Naive thymus-derived CD4-positive, alpha-beta T cell (primary cell): ENCODE measurements around the gene TMCC2. TPM values are rescaled to one million over a fixed set of nuclear protein-coding genes. Genes with fewer than 3 reads are reported as not detected.
A peak's percentile ranks its signal among the peaks of the same experiment; 100 is the strongest.

Source experiments
- ATAC-seq: fragments of 150-1000 bp; cut with Tn5 transposase; 2 replicates; pipeline ENCODE4 v1.10.0; 2021; ENCODE audit warnings: mild to moderate bottlenecking, moderate library complexity
- CTCF ChIA-PET: fragments of 350-600 bp; sonication (Branson Sonifier 250); formaldehyde crosslinking; loops from one replicate; lab custom pipeline; 2021; ENCODE audit warnings: antibody characterized with exemption; lab: Charles Lee
- POLR2A ChIA-PET: fragments of 350-600 bp; sonication (Branson Sonifier 250); formaldehyde crosslinking; loops from one replicate; lab custom pipeline; 2021; ENCODE audit warnings: antibody characterized with exemption, inconsistent platforms; lab: Charles Lee
- DNase-seq, 9 donors: peaks; one replicate each; pipeline versions ENCODE4 v3.0.0 to v3.0.0-alpha.2; 2020 to 2022; ENCODE audit warnings: mixed read lengths in 1 of 9
- H3K27ac ChIP-seq: one replicate; pipeline ENCODE4 v1.7.0; 2013; ENCODE audit warnings: mild to moderate bottlenecking, low read depth, low read length, moderate library complexity
- H3K27me3 ChIP-seq, 2 donors: one replicate each; pipeline ENCODE4 v1.7.0; 2013; ENCODE audit warnings: low read length in 2 of 2, mild to moderate bottlenecking in 2 of 2, moderate library complexity in 2 of 2; ENCODE audit not compliant: control insufficient read depth in 2 of 2, insufficient read depth in 2 of 2
- H3K36me3 ChIP-seq, 3 experiments: 1 replicate in 2 of 3; 2 replicates in 1 of 3; pipeline ENCODE4 v1.7.0; 2013; ENCODE audit warnings: low read length in 3 of 3, mild to moderate bottlenecking in 3 of 3, moderate library complexity in 1 of 3; ENCODE audit not compliant: insufficient read depth in 3 of 3, control insufficient read depth in 2 of 3
- H3K4me1 ChIP-seq, 2 donors: one replicate each; pipeline ENCODE4 v1.7.0; 2013; ENCODE audit warnings: low read length in 2 of 2, mild to moderate bottlenecking in 2 of 2, moderate library complexity in 1 of 2; ENCODE audit not compliant: control insufficient read depth in 2 of 2, insufficient read depth in 2 of 2
- H3K4me3 ChIP-seq: 2 replicates; pipeline ENCODE4 v1.7.0; 2013; ENCODE audit warnings: mild to moderate bottlenecking, low read length
- H3K9me3 ChIP-seq, 3 experiments: 1 replicate in 2 of 3; 2 replicates in 1 of 3; pipeline ENCODE4 v1.7.0; 2013; ENCODE audit warnings: low read length in 3 of 3; ENCODE audit not compliant: control insufficient read depth in 2 of 3
- H3K27ac Mint-ChIP-seq, 9 donors: one replicate each; pipeline ENCODE4 v1.8.0; 2020 to 2022; ENCODE audit warnings: mixed read lengths in 9 of 9, mild to moderate bottlenecking in 8 of 9, moderate library complexity in 5 of 9, inconsistent platforms in 2 of 9
- H3K27me3 Mint-ChIP-seq, 5 donors: one replicate each; pipeline ENCODE4 v1.8.0; 2021 to 2022; ENCODE audit warnings: mixed read lengths in 5 of 5, mild to moderate bottlenecking in 1 of 5
- H3K36me3 Mint-ChIP-seq, 5 donors: one replicate each; pipeline ENCODE4 v1.8.0; 2020 to 2022; ENCODE audit warnings: mixed read lengths in 5 of 5, mild to moderate bottlenecking in 3 of 5, inconsistent platforms in 1 of 5
- H3K4me1 Mint-ChIP-seq, 7 donors: one replicate each; pipeline ENCODE4 v1.8.0; 2020 to 2022; ENCODE audit warnings: mixed read lengths in 7 of 7, mild to moderate bottlenecking in 3 of 7, inconsistent platforms in 1 of 7
- H3K4me3 Mint-ChIP-seq, 10 donors: one replicate each; pipeline ENCODE4 v1.8.0; 2020 to 2022; ENCODE audit warnings: mild to moderate bottlenecking in 10 of 10, mixed read lengths in 10 of 10, moderate library complexity in 6 of 10, inconsistent platforms in 2 of 10
- H3K9me3 Mint-ChIP-seq, 11 donors: one replicate each; pipeline ENCODE4 v1.8.0; 2020 to 2022; ENCODE audit warnings: mixed read lengths in 11 of 11, mild to moderate bottlenecking in 4 of 11, inconsistent platforms in 1 of 11, moderate library complexity in 1 of 11
- intact Hi-C, 2 donors: fragments of 100-400 bp; cut with micrococcal nuclease; formaldehyde crosslinking; loops; one replicate each; pipeline ENCODE4 v1.15.1; 2023
- polyA plus RNA-seq, 2 donors: library from polyadenylated mRNA; unstranded; fragments of 300-500 nt; fragmentation: Illumina TruSeq; gene quantifications; one replicate each; pipeline ENCODE4 v1.2.3, GENCODE V29; 2021
- total RNA-seq, 6 experiments: library from RNA in 5 of 6; stranded (reverse) in 5 of 6; gene quantifications; 1 replicate in 5 of 6; 2 replicates in 1 of 6; pipeline ENCODE4 v1.2.3 and lab custom pipeline; 2021 to 2026

TMCC2 gene
- total and polyA plus RNA-seq, 7 experiments from 2014 or later: 0.30 to 3.6 (median 1.3) TPM

DNA sequence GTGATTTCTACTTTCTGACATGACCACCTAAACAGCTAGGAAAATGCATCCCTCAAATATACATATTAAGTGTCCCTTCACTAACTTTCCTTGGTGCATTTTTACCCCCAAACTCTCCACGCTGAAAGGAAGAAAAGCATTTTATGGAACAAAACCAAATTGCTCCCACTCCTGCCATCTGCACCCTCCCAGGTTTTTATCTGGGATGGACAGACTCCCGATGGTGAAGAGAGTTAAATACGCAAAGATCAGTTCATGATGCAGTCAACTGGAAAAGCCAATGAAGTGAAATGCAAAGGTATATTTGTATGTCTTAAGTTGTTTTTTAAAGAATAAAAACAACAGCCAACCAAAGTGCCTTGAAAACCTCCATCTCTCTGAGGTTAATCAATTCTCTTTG lies 18.9 kb upstream of the TMCC2 start:
- peak overlapping the region in 1 of 9 donors; percentile 62 for H3K27ac Mint-ChIP-seq
- no peaks in the 10 kb centered on the region for H3K27me3 Mint-ChIP-seq

DNA sequence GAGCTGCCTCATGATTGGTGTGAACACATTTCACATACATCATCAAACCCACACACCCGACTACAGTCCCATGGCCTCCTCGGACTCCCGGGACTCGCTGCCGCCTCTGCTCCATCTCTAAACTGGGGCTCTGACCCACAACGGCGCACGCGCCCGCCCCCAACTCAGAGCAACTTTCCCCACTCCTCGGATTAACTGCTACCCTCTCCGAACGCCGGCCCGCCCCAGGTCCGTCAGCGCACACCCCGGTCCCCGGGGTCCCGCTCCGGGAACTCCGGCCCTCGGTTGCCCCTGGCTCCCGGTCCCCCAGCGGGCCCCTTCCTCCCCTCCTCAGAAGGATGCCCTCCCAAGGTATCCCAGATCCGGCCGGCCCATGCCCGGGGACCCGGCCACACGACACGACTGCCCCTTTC lies 17.0 kb upstream of the TMCC2 start:
- H3K27ac Mint-ChIP-seq: peak overlapping the region; percentile 86 to 99 (median 97)
- ChIA-PET POLR2A (interaction anchor here (0.5 to 3.0 kb wide), 7 partner anchors 9 to 91 kb away, joined by 3 to 30 read pairs (median 5); partner anchors contain the start of genes RBBP5 and TMCC2), CTCF (no interaction called here)
- Histone ChIP-seq H3K4me3 (peak overlapping the region; percentile 75), H3K4me1 (peaks cover 8% of the 10 kb centered on the region in 2 donors), H3K36me3 (peaks cover 0 to 8% (median 0%) of the 10 kb centered on the region in 3 experiments), H3K9me3 (no peaks in the 10 kb centered on the region), H3K27me3 (no peaks in the 10 kb centered on the region), H3K27ac (peak overlapping the region; percentile 87)
- ATAC-seq (no peak), DNase-seq (peak in 1 of 9 donors; percentile 14)
- intact Hi-C loops: loop anchor here (1.0 to 10.0 kb wide), 16 partner anchors 11 to 1413 kb away; partner anchors contain the start of genes TMCC2 (in 2 of the 2), MDM4 (in 1 of the 2), NUAK2 (in 1 of the 2) and NUCKS1 (in 1 of the 2)
- H3K9me3 Mint-ChIP-seq: peaks cover 0 to 3% (median 0%) of the 10 kb centered on the region in 11 donors
- H3K36me3 Mint-ChIP-seq: peaks cover 0 to 5% (median 0%) of the 10 kb centered on the region in 5 donors
- peaks cover 12 to 65% (median 55%) of the 10 kb centered on the region in 7 donors for H3K4me1 Mint-ChIP-seq
- H3K4me3 Mint-ChIP-seq: peak overlapping the region; percentile 89 to 98 (median 96)
- H3K27me3 Mint-ChIP-seq: peaks cover 0 to 4% (median 0%) of the 10 kb centered on the region in 5 donors

More for the DNA sequence above, 18.9 kb upstream of the TMCC2 start:
- no peaks in the 10 kb centered on the region for H3K9me3 ChIP-seq
- intact Hi-C loops: no loop called here
- peak overlapping the region in 7 of 10 donors; percentile 14 to 51 (median 33) for H3K4me3 Mint-ChIP-seq
- H3K4me1 ChIP-seq: peaks cover 3 to 8% of the 10 kb centered on the region in 2 donors
- H3K36me3 ChIP-seq: peaks cover 0 to 8% (median 0%) of the 10 kb centered on the region in 3 experiments
- ATAC-seq: no peak
- peaks cover 0 to 3% (median 0%) of the 10 kb centered on the region in 11 donors for H3K9me3 Mint-ChIP-seq
- no peak overlapping the region for H3K27ac ChIP-seq
- H3K36me3 Mint-ChIP-seq: peaks cover 0 to 5% (median 0%) of the 10 kb centered on the region in 5 donors
- no peak overlapping the region for H3K4me3 ChIP-seq
- POLR2A ChIA-PET: interaction anchor here (0.8 kb wide), 1 partner anchor 19 kb away, joined by 3 read pairs; the partner anchor contains the start of gene TMCC2
- CTCF ChIA-PET: no interaction called here
- no peak for DNase-seq
- H3K4me1 Mint-ChIP-seq: peaks cover 30 to 71% (median 61%) of the 10 kb centered on the region in 7 donors
- no peaks in the 10 kb centered on the region for H3K27me3 ChIP-seq

DNA sequence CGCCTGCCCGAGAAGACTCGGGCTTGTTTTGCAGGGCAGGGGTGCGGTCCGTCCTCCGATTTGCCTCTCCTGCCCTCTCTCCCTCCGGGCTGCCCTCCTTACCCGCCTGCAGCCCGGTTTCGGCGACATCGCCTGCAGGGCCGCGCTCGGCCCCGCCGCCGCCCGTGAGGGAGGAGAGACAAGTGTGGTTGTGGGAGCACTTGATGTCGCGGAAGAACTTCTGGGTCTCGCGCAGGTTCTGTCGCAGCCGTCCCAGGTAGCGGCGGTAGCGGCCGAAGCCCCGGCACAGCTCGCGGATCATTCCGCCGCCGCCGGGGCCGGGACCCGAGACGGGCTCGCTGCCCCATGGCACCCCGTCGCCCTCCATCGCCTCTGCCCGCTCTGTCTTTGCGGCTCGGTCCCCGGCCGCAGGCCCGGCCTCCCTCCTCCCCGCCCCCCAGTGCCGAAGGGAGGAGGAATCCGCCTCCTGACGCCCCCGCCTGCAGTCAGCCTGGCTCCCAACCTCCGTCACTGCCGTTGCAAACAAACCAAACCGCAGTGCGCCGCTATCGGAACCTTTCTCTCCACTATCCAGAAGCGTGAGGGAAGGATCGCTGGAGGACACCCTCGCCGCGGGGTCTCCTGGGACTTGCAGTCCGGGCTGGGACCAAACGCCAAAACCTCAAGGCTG lies 16.4 kb upstream of the TMCC2 start, which contains the start of gene DSTYK:
Gene DSTYK, minus strand, starts transcription at position 534 of the 670 bp plus-strand sequence. Its CDS starts 167 bp downstream, at position 367.
- peak within 1 kb of the TSS; percentile 87 for H3K27ac ChIP-seq
- H3K9me3 ChIP-seq: no peaks in the 10 kb centered on the region
- peaks cover 8% of the 10 kb centered on the region in 2 donors for H3K4me1 ChIP-seq
- peaks cover 0 to 3% (median 0%) of the 10 kb centered on the region in 11 donors for H3K9me3 Mint-ChIP-seq
- H3K36me3 ChIP-seq: peaks cover 0 to 8% (median 0%) of the 10 kb centered on the region in 3 experiments
- intact Hi-C loops: loop anchor here (1.0 to 10.0 kb wide), 16 partner anchors 12 to 1414 kb away; partner anchors contain the start of genes TMCC2 (in 2 of the 2), MDM4 (in 1 of the 2), NUAK2 (in 1 of the 2) and NUCKS1 (in 1 of the 2)
- peak within 1 kb of the TSS; percentile 89 to 98 (median 96) for H3K4me3 Mint-ChIP-seq
- H3K36me3 Mint-ChIP-seq: peaks cover 0 to 5% (median 0%) of the 10 kb centered on the region in 5 donors
- H3K4me1 Mint-ChIP-seq: peaks cover 12 to 66% (median 54%) of the 10 kb centered on the region in 7 donors
- peaks cover 0 to 4% (median 0%) of the 10 kb centered on the region in 5 donors for H3K27me3 Mint-ChIP-seq
- peak; percentile 77 to 95 (median 93) for DNase-seq
- ChIA-PET CTCF (no interaction called here), POLR2A (interaction anchor here (0.9 to 3.0 kb wide), 6 partner anchors 9 to 91 kb away, joined by 3 to 30 read pairs (median 6); partner anchors contain the start of genes RBBP5 and TMCC2)
- H3K27me3 ChIP-seq: no peaks in the 10 kb centered on the region
- peak within 1 kb of the TSS; percentile 95 to 99 (median 98) for H3K27ac Mint-ChIP-seq
- peak within 1 kb of the TSS; percentile 75 for H3K4me3 ChIP-seq
- peak; percentile 95 for ATAC-seq

DNA sequence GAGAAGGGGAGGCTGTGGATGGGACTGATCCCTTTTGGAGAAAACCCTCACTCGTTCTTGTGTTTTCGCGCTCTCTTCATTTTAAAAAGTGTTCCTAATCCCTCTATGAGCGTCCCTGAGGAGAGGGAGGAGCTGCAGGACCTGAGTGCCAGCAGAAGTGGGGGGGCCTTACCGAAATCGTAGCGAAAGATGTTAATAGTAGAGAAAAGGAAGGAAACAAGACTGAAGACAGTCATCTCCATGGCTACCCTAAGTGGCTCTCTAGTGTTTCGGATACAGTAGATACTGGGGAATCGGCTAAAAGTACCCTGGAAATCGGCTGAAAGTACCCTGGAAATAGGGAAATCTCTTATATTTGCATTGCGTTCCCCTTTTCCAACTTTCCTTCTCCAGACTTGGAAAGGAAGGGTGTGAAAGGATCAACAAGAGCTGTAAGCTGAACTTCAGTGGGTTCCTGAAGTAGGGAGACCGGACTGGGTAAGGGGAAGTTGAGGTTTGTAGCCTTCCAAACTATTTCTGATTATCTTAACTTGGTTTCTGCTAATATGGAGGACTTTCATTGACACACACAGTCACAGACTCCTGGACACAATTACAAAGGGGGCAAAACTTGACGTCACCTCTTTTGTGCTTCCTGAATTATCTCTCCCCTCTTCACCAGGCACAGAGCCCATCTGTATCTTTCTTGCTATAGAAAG lies 15.8 kb upstream of the TMCC2 start:
- ChIA-PET CTCF (interaction anchor here (0.7 kb wide), 1 partner anchor 122 kb away, joined by 3 read pairs; no protein-coding TSS in a partner anchor), POLR2A (interaction anchor here (0.9 to 3.0 kb wide), 4 partner anchors 12 to 92 kb away, joined by 4 to 30 read pairs (median 8); partner anchors contain the start of genes RBBP5 and TMCC2)
- peak; percentile 51 for ATAC-seq
- Mint-ChIP-seq H3K36me3 (peaks cover 0 to 5% (median 0%) of the 10 kb centered on the region in 5 donors), H3K27me3 (peaks cover 0 to 4% (median 0%) of the 10 kb centered on the region in 5 donors), H3K4me3 (peak overlapping the region; percentile 89 to 98 (median 96)), H3K4me1 (peaks cover 12 to 62% (median 51%) of the 10 kb centered on the region in 7 donors), H3K9me3 (peaks cover 0 to 3% (median 0%) of the 10 kb centered on the region in 11 donors), H3K27ac (peak overlapping the region; percentile 95 to 99 (median 98))
- Histone ChIP-seq H3K9me3 (no peaks in the 10 kb centered on the region), H3K27me3 (no peaks in the 10 kb centered on the region), H3K4me1 (peaks cover 8% of the 10 kb centered on the region in 2 donors), H3K36me3 (peaks cover 0 to 8% (median 0%) of the 10 kb centered on the region in 3 experiments), H3K27ac (peak overlapping the region; percentile 87), H3K4me3 (peak overlapping the region; percentile 75)
- peak in 1 of 9 donors; percentile 3 for DNase-seq
- intact Hi-C loops: loop anchor here (1.0 to 10.0 kb wide), 16 partner anchors 13 to 1415 kb away; partner anchors contain the start of genes TMCC2 (in 2 of the 2), MDM4 (in 1 of the 2), NUAK2 (in 1 of the 2) and NUCKS1 (in 1 of the 2)

DNA sequence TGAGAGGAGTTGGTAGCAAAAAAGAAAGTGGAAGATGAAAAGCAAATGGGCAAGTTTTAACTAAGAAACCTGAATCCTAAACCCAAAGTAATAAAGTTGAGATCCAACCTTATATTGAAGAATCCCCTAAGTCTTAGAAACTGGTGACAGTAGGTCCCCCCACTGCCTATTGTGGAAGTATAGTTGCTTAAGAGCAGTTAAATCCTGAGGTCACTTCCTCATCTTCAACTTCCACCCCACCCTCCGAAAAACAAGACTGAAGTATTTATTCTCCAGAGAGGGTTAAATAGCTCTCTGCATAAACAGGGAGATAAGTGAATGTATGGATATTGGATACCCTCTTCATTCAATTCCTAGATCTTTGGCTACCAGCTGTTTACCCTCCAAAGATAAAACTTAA lies 13.0 kb upstream of the TMCC2 start:
- Histone ChIP-seq H3K27me3 (no peaks in the 10 kb centered on the region), H3K4me3 (no peak overlapping the region), H3K4me1 (peaks cover 8% of the 10 kb centered on the region in 2 donors), H3K36me3 (peaks cover 0 to 8% (median 0%) of the 10 kb centered on the region in 3 experiments), H3K27ac (no peak overlapping the region), H3K9me3 (no peaks in the 10 kb centered on the region)
- no peak for DNase-seq
- Mint-ChIP-seq H3K27ac (peak overlapping the region in 6 of 9 donors; percentile 16 to 77 (median 59)), H3K4me3 (peak overlapping the region in 8 of 10 donors; percentile 41 to 73 (median 61)), H3K9me3 (peaks cover 0 to 3% (median 0%) of the 10 kb centered on the region in 11 donors), H3K4me1 (peaks cover 12 to 46% (median 36%) of the 10 kb centered on the region in 7 donors), H3K36me3 (peaks cover 0 to 5% (median 0%) of the 10 kb centered on the region in 5 donors), H3K27me3 (peaks cover 0 to 11% (median 4%) of the 10 kb centered on the region in 5 donors)
- ATAC-seq: no peak
- POLR2A ChIA-PET: interaction anchor here (0.8 to 3.5 kb wide), 3 partner anchors 13 to 104 kb away, joined by 4 to 26 read pairs (median 4); partner anchors contain the start of gene TMCC2
- CTCF ChIA-PET: interaction anchor here (0.6 kb wide), 1 partner anchor 15 kb away, joined by 3 read pairs; no protein-coding TSS in a partner anchor
- intact Hi-C loops: loop anchor here (5.0 to 10.0 kb wide), 6 partner anchors 37 to 1417 kb away; partner anchors contain the start of genes MDM4 (in 1 of the 2), PPP1R15B (in 1 of the 2), SNRPE (in 1 of the 2) and ZBED6 (in 1 of the 2)
